Spleen (tissue), 11 donors: ENCODE results near the gene EVL. TPM values are rescaled to one million over a fixed set of nuclear protein-coding genes. Genes with fewer than 3 reads are reported as not detected.

ENCODE experiments used
- DNase-seq: peaks from one replicate; pipeline ENCODE4 v3.0.0-alpha.2; 2020
- H3K27ac ChIP-seq, 8 donors: fragments of 200-600 bp; sonication (generic) in 7 of 8; 1 replicate in 4 of 8; 2 replicates in 4 of 8; pipeline versions ENCODE4 v1.5.0 to v1.8.0; 2016 to 2021; ENCODE audit warnings: inconsistent platforms in 4 of 8, mild to moderate bottlenecking in 4 of 8, moderate library complexity in 1 of 8
- H3K27me3 ChIP-seq, 7 donors: fragments of 200-600 bp; sonication (generic) in 6 of 7; replicated peaks in 1 of 7; 1 replicate in 4 of 7; 2 replicates in 3 of 7; pipeline versions ENCODE4 v1.5.0 to v1.8.0; 2016 to 2021; ENCODE audit warnings: inconsistent platforms in 3 of 7, mild to moderate bottlenecking in 1 of 7
- H3K36me3 ChIP-seq, 6 donors: fragments of 200-600 bp; sonication (generic) in 5 of 6; 1 replicate in 4 of 6; 2 replicates in 2 of 6; pipeline versions ENCODE4 v1.5.0 to v1.8.0; 2016 to 2021; ENCODE audit warnings: inconsistent platforms in 2 of 6
- H3K4me1 ChIP-seq, 6 donors: fragments of 200-600 bp; sonication (generic) in 5 of 6; 1 replicate in 3 of 6; 2 replicates in 3 of 6; pipeline versions ENCODE4 v1.5.0 to v1.8.0; 2016 to 2021; ENCODE audit warnings: inconsistent platforms in 3 of 6
- H3K4me3 ChIP-seq, 8 donors: fragments of 200-600 bp; sonication (generic) in 7 of 8; 1 replicate in 4 of 8; 2 replicates in 4 of 8; pipeline versions ENCODE4 v1.5.0 to v1.8.0; 2016 to 2021; ENCODE audit warnings: inconsistent platforms in 4 of 8, mild to moderate bottlenecking in 4 of 8, moderate library complexity in 2 of 8
- H3K9me3 ChIP-seq, 8 donors: fragments of 200-600 bp; sonication (generic) in 7 of 8; 1 replicate in 4 of 8; 2 replicates in 4 of 8; pipeline versions ENCODE4 v1.5.0 to v1.8.0; 2016 to 2021; ENCODE audit warnings: inconsistent platforms in 4 of 8
- CTCF ChIP-seq, 11 experiments: fragments of 200-600 bp in 7 of 11; fragments of 450-650 bp in 4 of 11; sonication (generic) in 4 of 11; IDR thresholded peaks in 8 of 11; conservative IDR thresholded peaks in 3 of 11; 1 replicate in 7 of 11; 2 replicates in 4 of 11; pipeline versions ENCODE4 v1.4.0 to v1.8.0; 2016 to 2021; ENCODE audit warnings: antibody characterized with exemption in 11 of 11, inconsistent platforms in 4 of 11, mild to moderate bottlenecking in 1 of 11
- POLR2A ChIP-seq, 3 donors: fragments of 450-650 bp; IDR thresholded peaks; one replicate each; pipeline ENCODE4 v1.5.1; 2017; ENCODE audit warnings: antibody characterized with exemption in 3 of 3, mild to moderate bottlenecking in 1 of 3
- POLR2AphosphoS5 ChIP-seq, 3 donors: sonication (generic); formaldehyde crosslinking; IDR thresholded peaks; one replicate each; pipeline ENCODE4 v1.5.1; 2017; ENCODE audit warnings: antibody characterized with exemption in 3 of 3
- WGBS, 5 donors: extraction: QIAGEN DNeasy Blood & Tissue Kit in 3 of 5; methylation state at CpG; one replicate each; pipeline versions ENCODE4 v1.1.5 to v1.1.7; 2013 to 2018; 5-methylcytosine and 5-hydroxymethylcytosine counted together
- intact Hi-C: fragments of 100-400 bp; cut with DNase I; formaldehyde crosslinking; loops from one replicate; pipeline ENCODE4 v1.15.0; 2023; ENCODE audit warnings: low total_unique reads
- polyA plus RNA-seq, 3 donors: library from polyadenylated mRNA; stranded (reverse); fragments of 200-250 nt; gene quantifications; one replicate each; pipeline ENCODE4 v1.2.1, GENCODE V29; 2013
- total RNA-seq, 7 donors: library from RNA; depleted of rRNA in 3 of 7; stranded (reverse); fragments of >200 nt in 3 of 7; fragmentation: NEBNext Ultra II Directional in 4 of 7; extraction: Animal tissue kit (Norgen Biotek cat#: 25700) in 4 of 7; gene quantifications; one replicate each; pipeline versions ENCODE4 v1.1.0 to v1.2.1, GENCODE V29; 2016 to 2021
- donor health status: healthy with polysubstance abuse.
- donor health status: DM: no; HTN: no; CAD: no; lungs with moderate emphysema.
- donor health status: DM: no; HTN: no; CAD: no.
- donor health status: Bipolar disorder and iron deficiency.
- donor health status: healthy.
- donor health status: DM: no; HTN: no; CAD: no.
- donor health status: DM: yes; HTN: yes; CAD: no.

Gene EVL
- total and polyA plus RNA-seq, 10 donors, result 169 to 336 (median 271) TPM

GRCh38 chr14:100127853-100128455 is 62.7 kb downstream of the EVL start:
- peaks cover 0 to 100% (median 91%) of the 10 kb centered on the region in 6 donors for H3K36me3 ChIP-seq
- WGBS, 5 donors, result 92 to 96% (median 95%) methylated on average over 7 to 12 of the region's 12 CpGs
- H3K27ac ChIP-seq, result no peak overlapping the region
- peak in 1 of 3 donors; percentile 50 for TF ChIP-seq POLR2AphosphoS5 (IDR thresholded peaks at IDR 0.05)
- no peak for TF ChIP-seq CTCF (IDR thresholded peaks at IDR 0.05 in 8 of 11, conservative IDR thresholded peaks at IDR 0.05 in 3 of 11)
- no peak for TF ChIP-seq POLR2A (IDR thresholded peaks at IDR 0.05)
- no peak for DNase-seq
- H3K4me1 ChIP-seq, result no peaks in the 10 kb centered on the region
- no peaks in the 10 kb centered on the region for H3K27me3 ChIP-seq
- H3K9me3 ChIP-seq, result no peaks in the 10 kb centered on the region
- H3K4me3 ChIP-seq, result no peak overlapping the region
- intact Hi-C loops, result no loop called here

GRCh38 chr14:100128688-100129087 is 63.5 kb downstream of the EVL start:
- WGBS, 5 donors, result 90 to 92% (median 91%) methylated on average over 10 to 12 of the region's 12 CpGs
- H3K27ac ChIP-seq, result no peak overlapping the region
- DNase-seq, result no peak
- H3K9me3 ChIP-seq, result no peaks in the 10 kb centered on the region
- TF ChIP-seq CTCF (IDR thresholded peaks at IDR 0.05 in 8 of 11, conservative IDR thresholded peaks at IDR 0.05 in 3 of 11), result no peak
- no peak for TF ChIP-seq POLR2A (IDR thresholded peaks at IDR 0.05)
- TF ChIP-seq POLR2AphosphoS5 (IDR thresholded peaks at IDR 0.05), result peak in 1 of 3 donors; percentile 25
- no peaks in the 10 kb centered on the region for H3K27me3 ChIP-seq
- H3K4me3 ChIP-seq, result no peak overlapping the region
- H3K36me3 ChIP-seq, result peaks cover 0 to 100% (median 95%) of the 10 kb centered on the region in 6 donors
- no peaks in the 10 kb centered on the region for H3K4me1 ChIP-seq
- intact Hi-C loops, result no loop called here

GRCh38 chr14:100129161-100129589 is 64.0 kb downstream of the EVL start:
- Histone ChIP-seq H3K36me3 (peaks cover 0 to 100% (median 95%) of the 10 kb centered on the region in 6 donors), H3K4me1 (no peaks in the 10 kb centered on the region), H3K27me3 (no peaks in the 10 kb centered on the region), H3K4me3 (no peak overlapping the region), H3K27ac (no peak overlapping the region), H3K9me3 (no peaks in the 10 kb centered on the region)
- WGBS, 5 donors, result 82 to 91% (median 89%) methylated on average over 7 of the region's 7 CpGs
- intact Hi-C loops, result no loop called here
- TF ChIP-seq CTCF (IDR thresholded peaks at IDR 0.05 in 8 of 11, conservative IDR thresholded peaks at IDR 0.05 in 3 of 11), result no peak
- no peak for TF ChIP-seq POLR2AphosphoS5 (IDR thresholded peaks at IDR 0.05)
- TF ChIP-seq POLR2A (IDR thresholded peaks at IDR 0.05), result no peak
- DNase-seq, result no peak

- 89 to 94% (median 90%) methylated on average over 9 to 11 of the region's 11 CpGs for WGBS, 5 donors
Measured at GRCh38 chr14:100130521-100130920, 65.3 kb downstream of the EVL start.

More at GRCh38 chr14:100130521-100130920, 65.3 kb downstream of the EVL start:
- H3K9me3 ChIP-seq, result no peaks in the 10 kb centered on the region
- no peaks in the 10 kb centered on the region for H3K4me1 ChIP-seq
- H3K36me3 ChIP-seq, result peaks cover 0 to 100% (median 100%) of the 10 kb centered on the region in 6 donors
- DNase-seq, result no peak
- intact Hi-C loops, result no loop called here
- H3K4me3 ChIP-seq, result no peak overlapping the region
- H3K27ac ChIP-seq, result no peak overlapping the region
- TF ChIP-seq POLR2AphosphoS5 (IDR thresholded peaks at IDR 0.05), result peak in 1 of 3 donors; percentile 44
- TF ChIP-seq POLR2A (IDR thresholded peaks at IDR 0.05), result no peak
- TF ChIP-seq CTCF (IDR thresholded peaks at IDR 0.05 in 8 of 11, conservative IDR thresholded peaks at IDR 0.05 in 3 of 11), result no peak
- no peaks in the 10 kb centered on the region for H3K27me3 ChIP-seq
